Naive thymus-derived CD4-positive, alpha-beta T cell (primary cell): ENCODE measurements around the gene SPOCD1. TPM values are rescaled to one million over a fixed set of nuclear protein-coding genes. Genes with fewer than 3 reads are reported as not detected.

Source experiments
- ATAC-seq: fragments of 150-1000 bp; cut with Tn5 transposase; 2 replicates; pipeline ENCODE4 v1.10.0; 2021; ENCODE audit warnings: mild to moderate bottlenecking, moderate library complexity
- CTCF ChIA-PET: fragments of 350-600 bp; sonication (Branson Sonifier 250); formaldehyde crosslinking; loops from one replicate; lab custom pipeline; 2021; ENCODE audit warnings: antibody characterized with exemption; lab: Charles Lee
- POLR2A ChIA-PET: fragments of 350-600 bp; sonication (Branson Sonifier 250); formaldehyde crosslinking; loops from one replicate; lab custom pipeline; 2021; ENCODE audit warnings: antibody characterized with exemption, inconsistent platforms; lab: Charles Lee
- DNase-seq, 9 donors: peaks; one replicate each; pipeline versions ENCODE4 v3.0.0 to v3.0.0-alpha.2; 2020 to 2022; ENCODE audit warnings: mixed read lengths in 1 of 9
- H3K27ac ChIP-seq: one replicate; pipeline ENCODE4 v1.7.0; 2013; ENCODE audit warnings: mild to moderate bottlenecking, low read depth, low read length, moderate library complexity
- H3K27me3 ChIP-seq, 2 donors: one replicate each; pipeline ENCODE4 v1.7.0; 2013; ENCODE audit warnings: low read length in 2 of 2, mild to moderate bottlenecking in 2 of 2, moderate library complexity in 2 of 2; ENCODE audit not compliant: control insufficient read depth in 2 of 2, insufficient read depth in 2 of 2
- H3K36me3 ChIP-seq, 3 experiments: 1 replicate in 2 of 3; 2 replicates in 1 of 3; pipeline ENCODE4 v1.7.0; 2013; ENCODE audit warnings: low read length in 3 of 3, mild to moderate bottlenecking in 3 of 3, moderate library complexity in 1 of 3; ENCODE audit not compliant: insufficient read depth in 3 of 3, control insufficient read depth in 2 of 3
- H3K4me1 ChIP-seq, 2 donors: one replicate each; pipeline ENCODE4 v1.7.0; 2013; ENCODE audit warnings: low read length in 2 of 2, mild to moderate bottlenecking in 2 of 2, moderate library complexity in 1 of 2; ENCODE audit not compliant: control insufficient read depth in 2 of 2, insufficient read depth in 2 of 2
- H3K4me3 ChIP-seq: 2 replicates; pipeline ENCODE4 v1.7.0; 2013; ENCODE audit warnings: mild to moderate bottlenecking, low read length
- H3K9me3 ChIP-seq, 3 experiments: 1 replicate in 2 of 3; 2 replicates in 1 of 3; pipeline ENCODE4 v1.7.0; 2013; ENCODE audit warnings: low read length in 3 of 3; ENCODE audit not compliant: control insufficient read depth in 2 of 3
- H3K27ac Mint-ChIP-seq, 9 donors: one replicate each; pipeline ENCODE4 v1.8.0; 2020 to 2022; ENCODE audit warnings: mixed read lengths in 9 of 9, mild to moderate bottlenecking in 8 of 9, moderate library complexity in 5 of 9, inconsistent platforms in 2 of 9
- H3K27me3 Mint-ChIP-seq, 5 donors: one replicate each; pipeline ENCODE4 v1.8.0; 2021 to 2022; ENCODE audit warnings: mixed read lengths in 5 of 5, mild to moderate bottlenecking in 1 of 5
- H3K36me3 Mint-ChIP-seq, 5 donors: one replicate each; pipeline ENCODE4 v1.8.0; 2020 to 2022; ENCODE audit warnings: mixed read lengths in 5 of 5, mild to moderate bottlenecking in 3 of 5, inconsistent platforms in 1 of 5
- H3K4me1 Mint-ChIP-seq, 7 donors: one replicate each; pipeline ENCODE4 v1.8.0; 2020 to 2022; ENCODE audit warnings: mixed read lengths in 7 of 7, mild to moderate bottlenecking in 3 of 7, inconsistent platforms in 1 of 7
- H3K4me3 Mint-ChIP-seq, 10 donors: one replicate each; pipeline ENCODE4 v1.8.0; 2020 to 2022; ENCODE audit warnings: mild to moderate bottlenecking in 10 of 10, mixed read lengths in 10 of 10, moderate library complexity in 6 of 10, inconsistent platforms in 2 of 10
- H3K9me3 Mint-ChIP-seq, 11 donors: one replicate each; pipeline ENCODE4 v1.8.0; 2020 to 2022; ENCODE audit warnings: mixed read lengths in 11 of 11, mild to moderate bottlenecking in 4 of 11, inconsistent platforms in 1 of 11, moderate library complexity in 1 of 11
- intact Hi-C, 2 donors: fragments of 100-400 bp; cut with micrococcal nuclease; formaldehyde crosslinking; loops; one replicate each; pipeline ENCODE4 v1.15.1; 2023
- polyA plus RNA-seq, 2 donors: library from polyadenylated mRNA; unstranded; fragments of 300-500 nt; fragmentation: Illumina TruSeq; gene quantifications; one replicate each; pipeline ENCODE4 v1.2.3, GENCODE V29; 2021
- total RNA-seq, 6 experiments: library from RNA in 5 of 6; stranded (reverse) in 5 of 6; gene quantifications; 1 replicate in 5 of 6; 2 replicates in 1 of 6; pipeline ENCODE4 v1.2.3 and lab custom pipeline; 2021 to 2026

Gene SPOCD1
- total and polyA plus RNA-seq, 7 experiments from 2014 or later: 0.21 to 0.38 TPM; not detected in 5

DNA sequence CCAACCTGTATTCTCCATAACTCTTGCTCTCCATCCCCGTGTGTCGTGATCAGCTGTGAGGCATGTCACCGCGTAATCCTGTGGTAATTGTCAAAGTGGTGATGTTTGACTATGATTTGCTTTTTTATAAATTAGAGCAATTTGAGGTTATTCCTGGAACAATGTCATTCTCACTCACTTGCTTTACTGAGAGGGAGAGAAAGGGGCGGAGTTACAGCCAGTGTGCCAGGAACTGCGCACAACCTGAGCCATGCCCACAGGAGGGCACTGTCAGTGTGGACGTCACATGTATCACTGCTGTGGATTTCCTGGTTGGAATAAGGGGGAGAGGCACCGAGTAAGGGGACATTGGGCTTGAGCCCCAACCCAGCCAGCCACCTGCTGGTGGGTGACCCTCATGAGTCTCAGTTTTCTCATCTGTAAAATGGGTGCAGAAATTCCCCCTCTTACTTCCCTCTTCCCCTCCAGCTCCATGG lies 58.6 kb downstream of the SPOCD1 start:
- DNase-seq: no peak
- no peak overlapping the region for H3K4me3 Mint-ChIP-seq
- no peaks in the 10 kb centered on the region for H3K36me3 ChIP-seq
- intact Hi-C loops: no loop called here
- H3K4me1 ChIP-seq: peaks cover 12 to 13% of the 10 kb centered on the region in 2 donors
- ATAC-seq: no peak
- H3K9me3 ChIP-seq: no peaks in the 10 kb centered on the region
- H3K27ac Mint-ChIP-seq: no peak overlapping the region
- CTCF ChIA-PET: no interaction called here
- H3K27me3 Mint-ChIP-seq: peaks cover 0 to 37% (median 0%) of the 10 kb centered on the region in 5 donors
- H3K4me3 ChIP-seq: no peak overlapping the region
- H3K27me3 ChIP-seq: no peaks in the 10 kb centered on the region
- H3K36me3 Mint-ChIP-seq: no peaks in the 10 kb centered on the region
- H3K4me1 Mint-ChIP-seq: peaks cover under 1 to 17% (median 15%) of the 10 kb centered on the region in 7 donors
- no peak overlapping the region for H3K27ac ChIP-seq
- H3K9me3 Mint-ChIP-seq: peaks cover 0 to 2% (median 0%) of the 10 kb centered on the region in 11 donors
- POLR2A ChIA-PET: no interaction called here

DNA sequence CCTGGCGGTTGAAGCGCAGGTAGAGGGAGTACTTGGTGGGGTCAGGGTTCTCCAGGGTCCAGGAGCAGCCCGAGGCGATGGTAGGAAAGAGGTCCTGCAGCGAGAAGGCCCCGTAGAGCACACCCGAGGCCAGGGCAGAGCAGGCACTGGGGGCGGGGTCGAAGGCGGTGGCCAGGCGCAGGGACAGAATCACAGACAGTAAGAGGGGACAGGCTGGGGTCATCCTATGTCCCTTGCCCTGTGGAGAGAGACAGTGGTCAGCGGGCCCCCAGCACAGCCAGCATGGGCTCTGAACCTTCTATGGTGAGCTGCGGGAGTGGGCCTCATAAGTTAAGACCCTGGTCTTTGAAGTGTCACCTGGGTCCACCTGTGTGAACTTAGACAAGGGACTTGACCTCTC lies 59.2 kb downstream of the SPOCD1 start:
- Mint-ChIP-seq H3K27me3 (peaks cover 0 to 35% (median 0%) of the 10 kb centered on the region in 5 donors), H3K27ac (no peak overlapping the region), H3K4me3 (no peak overlapping the region), H3K9me3 (peaks cover 0 to 2% (median 0%) of the 10 kb centered on the region in 11 donors), H3K4me1 (peaks cover 7 to 21% (median 15%) of the 10 kb centered on the region in 7 donors), H3K36me3 (no peaks in the 10 kb centered on the region)
- no peak overlapping the region for H3K4me3 ChIP-seq
- intact Hi-C loops: no loop called here
- H3K4me1 ChIP-seq: peaks cover 7 to 18% of the 10 kb centered on the region in 2 donors
- no peaks in the 10 kb centered on the region for H3K36me3 ChIP-seq
- no peaks in the 10 kb centered on the region for H3K9me3 ChIP-seq
- H3K27me3 ChIP-seq: no peaks in the 10 kb centered on the region
- POLR2A ChIA-PET: no interaction called here
- CTCF ChIA-PET: no interaction called here
- no peak for ATAC-seq
- DNase-seq: no peak
- H3K27ac ChIP-seq: no peak overlapping the region

DNA sequence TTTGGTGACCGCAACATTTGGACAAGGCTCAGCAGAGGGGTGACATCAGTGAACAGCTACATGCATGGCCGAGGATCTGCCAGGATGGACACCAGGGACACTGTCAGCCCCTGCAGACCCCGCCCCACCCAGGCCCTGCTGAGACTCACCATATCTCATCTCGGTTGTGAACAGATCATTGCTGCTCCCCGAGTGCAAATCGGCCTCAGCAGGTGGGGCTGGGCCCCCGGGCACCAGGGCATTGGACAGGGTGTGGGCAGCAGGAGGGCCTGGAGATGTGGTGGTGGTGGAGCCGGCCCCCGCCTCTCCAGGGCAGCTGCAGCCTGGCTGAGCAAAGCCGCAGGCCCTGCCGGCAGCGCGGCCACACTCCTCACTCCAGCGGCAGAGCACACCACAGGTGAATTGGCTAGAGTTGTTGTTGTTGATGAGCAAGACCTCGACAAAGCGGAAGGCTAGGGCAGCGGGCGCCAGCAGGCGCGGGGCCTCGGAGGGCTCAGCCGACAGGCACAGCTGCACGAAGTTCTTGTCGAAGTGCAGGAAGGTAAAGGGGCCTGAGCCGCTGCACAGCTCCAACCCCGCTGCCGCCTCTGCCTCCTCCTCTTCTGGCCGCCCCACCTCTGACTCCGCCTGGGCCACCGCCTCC lies 59.9 kb downstream of the SPOCD1 start:
- intact Hi-C loops: no loop called here
- ATAC-seq: no peak
- POLR2A ChIA-PET: no interaction called here

GRCh38 chr1:31755197-31755611 lies 60.6 kb downstream of the SPOCD1 start:
- no peaks in the 10 kb centered on the region for H3K27me3 ChIP-seq
- intact Hi-C loops: no loop called here
- ChIA-PET CTCF (interaction anchor here (0.6 kb wide), 1 partner anchor 975 kb away, joined by 3 read pairs; no protein-coding TSS in a partner anchor), POLR2A (no interaction called here)
- no peak overlapping the region for H3K27ac Mint-ChIP-seq
- H3K4me3 Mint-ChIP-seq: no peak overlapping the region
- peaks cover 0 to 1% (median 0%) of the 10 kb centered on the region in 11 donors for H3K9me3 Mint-ChIP-seq
- H3K27ac ChIP-seq: no peak overlapping the region
- no peaks in the 10 kb centered on the region for H3K9me3 ChIP-seq
- H3K4me1 Mint-ChIP-seq: peaks cover 7 to 26% (median 18%) of the 10 kb centered on the region in 7 donors
- H3K4me3 ChIP-seq: no peak overlapping the region
- H3K36me3 Mint-ChIP-seq: no peaks in the 10 kb centered on the region
- H3K4me1 ChIP-seq: peaks cover 0 to 21% of the 10 kb centered on the region in 2 donors
- no peaks in the 10 kb centered on the region for H3K36me3 ChIP-seq
- H3K27me3 Mint-ChIP-seq: peaks cover 0 to 38% (median 0%) of the 10 kb centered on the region in 5 donors
- no peak for ATAC-seq
- DNase-seq: no peak

More for the DNA sequence above, 59.9 kb downstream of the SPOCD1 start:
- Histone ChIP-seq H3K36me3 (no peaks in the 10 kb centered on the region), H3K4me1 (peaks cover under 1 to 18% of the 10 kb centered on the region in 2 donors), H3K9me3 (no peaks in the 10 kb centered on the region), H3K27ac (no peak overlapping the region), H3K27me3 (no peaks in the 10 kb centered on the region), H3K4me3 (no peak overlapping the region)
- peaks cover 0 to 2% (median 0%) of the 10 kb centered on the region in 11 donors for H3K9me3 Mint-ChIP-seq
- DNase-seq: no peak
- H3K4me3 Mint-ChIP-seq: no peak overlapping the region
- H3K4me1 Mint-ChIP-seq: peaks cover 9 to 21% (median 14%) of the 10 kb centered on the region in 7 donors
- H3K36me3 Mint-ChIP-seq: no peaks in the 10 kb centered on the region
- no peak overlapping the region for H3K27ac Mint-ChIP-seq
- H3K27me3 Mint-ChIP-seq: peaks cover 0 to 33% (median 0%) of the 10 kb centered on the region in 5 donors
- CTCF ChIA-PET: no interaction called here

- ATAC-seq: no peak
- peaks cover 0 to 28% of the 10 kb centered on the region in 2 donors for H3K4me1 ChIP-seq
- POLR2A ChIA-PET: interaction anchor here (0.7 kb wide), 1 partner anchor 9 kb away, joined by 3 read pairs; no protein-coding TSS in a partner anchor
- Mint-ChIP-seq H3K36me3 (no peaks in the 10 kb centered on the region), H3K4me1 (peaks cover 4 to 23% (median 13%) of the 10 kb centered on the region in 7 donors), H3K4me3 (no peak overlapping the region), H3K27ac (no peak overlapping the region), H3K9me3 (no peaks in the 10 kb centered on the region), H3K27me3 (peaks cover 0 to 34% (median 0%) of the 10 kb centered on the region in 5 donors)
- no peaks in the 10 kb centered on the region for H3K9me3 ChIP-seq
- H3K36me3 ChIP-seq: no peaks in the 10 kb centered on the region
- H3K4me3 ChIP-seq: no peak overlapping the region
- DNase-seq: no peak
- H3K27ac ChIP-seq: no peak overlapping the region
- CTCF ChIA-PET: interaction anchor here (0.6 kb wide), 1 partner anchor 974 kb away, joined by 3 read pairs; no protein-coding TSS in a partner anchor
- intact Hi-C loops: no loop called here
- no peaks in the 10 kb centered on the region for H3K27me3 ChIP-seq
These were observed 61.4 kb downstream of the SPOCD1 start for GRCh38 chr1:31754397-31754796.

GRCh38 chr1:31753707-31754349 lies 62.0 kb downstream of the SPOCD1 start:
- H3K27me3 Mint-ChIP-seq: peaks cover 0 to 29% (median 0%) of the 10 kb centered on the region in 5 donors
- H3K4me3 Mint-ChIP-seq: no peak overlapping the region
- no peaks in the 10 kb centered on the region for H3K9me3 ChIP-seq
- DNase-seq (no peak), ATAC-seq (no peak)
- no peak overlapping the region for H3K27ac Mint-ChIP-seq
- H3K27ac ChIP-seq: no peak overlapping the region
- no peaks in the 10 kb centered on the region for H3K27me3 ChIP-seq
- no peak overlapping the region for H3K4me3 ChIP-seq
- H3K4me1 Mint-ChIP-seq: peaks cover 4 to 23% (median 13%) of the 10 kb centered on the region in 7 donors
- H3K4me1 ChIP-seq: peaks cover 0 to 28% of the 10 kb centered on the region in 2 donors
- H3K36me3 ChIP-seq: no peaks in the 10 kb centered on the region
- H3K36me3 Mint-ChIP-seq: no peaks in the 10 kb centered on the region
- POLR2A ChIA-PET: no interaction called here
- intact Hi-C loops: no loop called here
- no peaks in the 10 kb centered on the region for H3K9me3 Mint-ChIP-seq
- CTCF ChIA-PET: interaction anchor here (0.6 kb wide), 1 partner anchor 27 kb away, joined by 3 read pairs; no protein-coding TSS in a partner anchor
